Measurements from ENCODE around the gene PCNX2.

The PCNX2 gene

GRCh38 chr1:233315718-233316301, 20.3 kb upstream of the PCNX2 start:
- no peak for TF ChIP-seq CTCF (conservative IDR thresholded peaks at IDR 0.05; ENCODE audit: low read length)
- no peak overlapping the region for H3K4me3 ChIP-seq (ENCODE audit: low read length)
- no peak for DNase-seq (ENCODE audit: low read depth)

DNA sequence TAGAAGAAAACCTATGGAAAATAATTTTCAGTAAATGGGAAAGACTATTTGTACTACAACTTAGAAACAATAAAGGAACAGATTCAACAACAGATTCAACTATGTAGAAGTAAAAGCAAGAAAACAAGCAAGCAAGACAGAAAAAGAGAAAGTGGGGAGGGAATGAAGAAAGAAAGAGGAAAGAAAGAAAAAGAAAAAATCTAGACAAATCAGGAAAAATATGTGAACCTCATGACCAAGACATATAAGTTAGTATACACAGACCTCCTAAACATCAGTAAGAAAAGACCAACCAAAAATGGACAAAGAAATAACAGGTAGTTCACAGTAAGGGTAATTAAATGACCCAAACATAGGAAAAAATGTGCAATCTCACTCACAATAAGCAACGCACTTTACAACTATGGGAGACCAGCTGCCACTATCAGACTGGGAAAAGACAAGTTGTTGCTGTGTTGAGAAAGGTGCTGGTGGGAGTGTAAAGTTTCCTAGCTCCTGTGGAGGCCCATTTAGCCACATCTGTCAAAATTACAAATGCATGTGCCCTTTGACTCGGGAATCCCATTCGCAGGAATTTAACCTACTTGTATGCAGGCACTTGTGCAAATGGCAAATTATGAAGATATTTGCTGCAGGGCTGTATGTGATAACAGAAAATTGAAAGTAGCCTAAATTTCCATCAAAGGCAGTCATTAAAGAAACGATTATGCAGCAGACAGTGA, 18.1 kb upstream of the PCNX2 start:
- DNase-seq (ENCODE audit: low read depth) = no peak
- no peak for TF ChIP-seq CTCF (conservative IDR thresholded peaks at IDR 0.05; ENCODE audit: low read length)
- no peak overlapping the region for H3K4me3 ChIP-seq (ENCODE audit: low read length)

- H3K4me3 ChIP-seq (ENCODE audit: low read length) = no peak overlapping the region
- peak; percentile 28 for DNase-seq (ENCODE audit: low read depth)
- peak; percentile 84 for TF ChIP-seq CTCF (conservative IDR thresholded peaks at IDR 0.05; ENCODE audit: low read length)
These were observed 9.1 kb upstream of the PCNX2 start for GRCh38 chr1:233304489-233305102.

DNA sequence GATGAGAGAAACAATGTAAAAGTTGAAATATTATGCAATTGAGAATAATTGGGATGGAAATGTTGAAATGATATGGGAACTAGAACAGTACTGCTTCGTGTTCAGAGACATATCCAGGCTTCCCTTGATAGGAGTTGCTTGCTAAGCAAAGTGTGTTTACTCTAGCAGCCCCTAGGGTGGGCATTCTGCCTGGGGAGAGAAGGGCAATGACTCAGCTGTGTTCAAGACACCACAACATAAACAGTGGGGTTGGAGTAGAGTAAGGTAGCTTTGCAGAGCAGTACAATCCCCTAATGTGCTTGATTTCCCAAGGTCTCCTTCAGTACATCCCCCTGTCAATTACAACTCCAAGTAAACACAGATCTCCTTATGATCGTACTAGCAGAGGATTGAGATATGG, 4.8 kb upstream of the PCNX2 start:
- TF ChIP-seq CTCF (conservative IDR thresholded peaks at IDR 0.05; ENCODE audit: low read length) = no peak
- no peak overlapping the region for H3K4me3 ChIP-seq (ENCODE audit: low read length)
- no peak for DNase-seq (ENCODE audit: low read depth)

GRCh38 chr1:233299450-233299849, 3.9 kb upstream of the PCNX2 start:
- TF ChIP-seq CTCF (conservative IDR thresholded peaks at IDR 0.05; ENCODE audit: low read length) = no peak
- no peak overlapping the region for H3K4me3 ChIP-seq (ENCODE audit: low read length)
- DNase-seq (ENCODE audit: low read depth) = no peak

DNA sequence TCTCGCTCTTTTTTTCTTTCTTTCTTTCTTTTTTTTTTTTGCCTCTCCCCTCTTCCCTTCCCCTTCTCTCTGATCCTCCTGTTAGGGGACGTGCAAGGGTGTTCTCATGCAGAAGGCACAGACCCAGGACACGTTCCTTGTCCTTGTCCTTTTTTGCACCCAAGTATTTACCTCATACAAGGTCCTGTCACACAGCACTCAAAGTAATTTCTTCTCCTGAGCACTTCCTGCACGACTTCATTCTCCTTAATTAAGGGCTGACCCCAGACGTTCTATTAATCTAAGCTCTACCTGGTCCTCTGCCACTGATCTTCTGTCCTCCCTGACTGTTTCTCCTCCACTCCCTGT, 424 bp upstream of the PCNX2 start:
- peak overlapping the region; percentile 94 for H3K4me3 ChIP-seq (ENCODE audit: low read length)
- DNase-seq (ENCODE audit: low read depth) = no peak

More for the DNA sequence above, 424 bp upstream of the PCNX2 start:
- TF ChIP-seq CTCF (conservative IDR thresholded peaks at IDR 0.05; ENCODE audit: low read length) = no peak

Measured in AG10803 (cell line).